Neural progenitor cell (in vitro differentiated cells): Measurements from ENCODE around the gene APOE. TPM values are rescaled to one million over a fixed set of nuclear protein-coding genes. Genes with fewer than 3 reads are reported as not detected.

Experiments used
- DNase-seq: peaks from one replicate; pipeline ENCODE4 v3.0.0-alpha.2; 2016; ENCODE audit warnings: low spot score
- H2AFZ ChIP-seq: fragments of 200-600 bp; sonication (generic); replicated peaks from 2 replicates; pipeline ENCODE4 v1.6.1; 2016; ENCODE audit warnings: antibody characterized with exemption
- H3F3A ChIP-seq: fragments of 200-600 bp; sonication (generic); 2 replicates; pipeline ENCODE4 v1.6.1; 2016; ENCODE audit warnings: antibody characterized with exemption, low read depth
- H3K27ac ChIP-seq: fragments of 200-600 bp; sonication (generic); 2 replicates; pipeline ENCODE4 v1.5.1; 2016; ENCODE audit warnings: mild to moderate bottlenecking
- H3K27me3 ChIP-seq: fragments of 200-600 bp; sonication (generic); 2 replicates; pipeline ENCODE4 v1.6.1; 2016; ENCODE audit warnings: mild to moderate bottlenecking, moderate library complexity
- H3K36me3 ChIP-seq: fragments of 200-600 bp; sonication (generic); 2 replicates; pipeline ENCODE4 v1.5.1; 2016
- H3K4me1 ChIP-seq: fragments of 200-600 bp; sonication (generic); 2 replicates; pipeline ENCODE4 v1.6.1; 2016; ENCODE audit warnings: mixed run types
- H3K4me2 ChIP-seq: fragments of 200-600 bp; sonication (generic); 2 replicates; pipeline ENCODE4 v1.6.1; 2016
- H3K4me3 ChIP-seq: fragments of 200-600 bp; sonication (generic); 2 replicates; pipeline ENCODE4 v1.5.1; 2016
- H3K79me2 ChIP-seq: fragments of 200-600 bp; sonication (generic); 2 replicates; pipeline ENCODE4 v1.6.1; 2016; ENCODE audit warnings: low read depth
- H3K9ac ChIP-seq: fragments of 200-600 bp; sonication (generic); 2 replicates; pipeline ENCODE4 v1.6.1; 2016
- H3K9me3 ChIP-seq: fragments of 200-600 bp; sonication (generic); 2 replicates; pipeline ENCODE4 v1.5.1; 2016; ENCODE audit warnings: low read depth
- H4K20me1 ChIP-seq: fragments of 200-600 bp; sonication (generic); 2 replicates; pipeline ENCODE4 v1.6.1; 2016; ENCODE audit warnings: low read depth
- H3K27ac Mint-ChIP-seq: 3 replicates; pipeline ENCODE4 v1.8.0; 2021; ENCODE audit warnings: mixed read lengths
- H3K27me3 Mint-ChIP-seq: 2 replicates; pipeline ENCODE4 v1.8.0; 2022; ENCODE audit warnings: low read depth, mild to moderate bottlenecking, inconsistent platforms, moderate library complexity, mixed read lengths; ENCODE audit not compliant: insufficient read depth
- H3K36me3 Mint-ChIP-seq: 3 replicates; pipeline ENCODE4 v1.8.0; 2021; ENCODE audit warnings: mixed read lengths
- H3K4me1 Mint-ChIP-seq: 3 replicates; pipeline ENCODE4 v1.8.0; 2021; ENCODE audit warnings: mixed read lengths
- H3K4me3 Mint-ChIP-seq: 3 replicates; pipeline ENCODE4 v1.8.0; 2021; ENCODE audit warnings: mild to moderate bottlenecking, moderate library complexity, mixed read lengths
- H3K9me3 Mint-ChIP-seq: 3 replicates; pipeline ENCODE4 v1.8.0; 2020; ENCODE audit warnings: mixed read lengths
- EZH2 ChIP-seq: fragments of 200-600 bp; sonication (generic); IDR thresholded peaks from 2 replicates; pipeline ENCODE4 v1.6.1; 2017; ENCODE audit warnings: antibody characterized with exemption, mild to moderate bottlenecking, moderate library complexity
- EZH2phosphoT487 ChIP-seq: fragments of 200-600 bp; sonication (generic); IDR thresholded peaks from 2 replicates; pipeline ENCODE4 v1.6.1; 2017; ENCODE audit warnings: antibody characterized with exemption
- total RNA-seq: library from RNA; depleted of rRNA; stranded (reverse); fragments of >200 nt; gene quantifications from 2 replicates; pipeline ENCODE4 v1.2.3, GENCODE V29; 2015; ENCODE audit warnings: low replicate concordance
- TF ChIP-seq, protein P1 (sequence below): fragments of 200-600 bp; sonication (generic); IDR thresholded peaks from 2 replicates; pipeline ENCODE4 v1.5.1; 2017; ENCODE audit warnings: antibody characterized with exemption, mild to moderate bottlenecking

APOE gene
- total RNA-seq, 1 donor from 2014 or later: 195 TPM

DNA sequence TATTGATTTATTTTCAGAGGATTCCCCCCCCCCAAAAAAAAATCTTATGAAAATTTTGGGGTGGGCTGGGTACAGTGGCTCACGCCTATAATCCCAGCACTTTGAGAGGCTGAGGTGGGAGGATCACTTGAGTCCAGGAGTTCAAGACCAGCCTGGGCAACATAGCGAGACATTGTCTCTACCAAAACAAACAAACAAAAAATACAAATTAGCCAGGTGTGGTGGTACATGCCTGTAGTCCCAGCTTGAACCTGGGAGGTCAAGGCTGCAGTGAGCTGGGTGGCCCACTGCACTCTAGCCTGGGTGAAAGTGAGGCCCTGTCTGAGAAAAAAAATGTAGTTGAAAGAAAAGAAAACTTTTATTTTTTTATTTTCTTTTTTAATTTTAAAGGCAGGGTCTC, 41.6 kb upstream of the APOE start:
- Mint-ChIP-seq H3K36me3 (peaks cover 38% of the 10 kb centered on the region), H3K9me3 (no peaks in the 10 kb centered on the region), H3K27me3 (no peaks in the 10 kb centered on the region), H3K27ac (no peak overlapping the region), H3K4me1 (no peaks in the 10 kb centered on the region), H3K4me3 (no peak overlapping the region)
- Histone ChIP-seq H3K4me3 (no peak overlapping the region), H3K79me2 (peaks cover 61% of the 10 kb centered on the region), H2AFZ (no peak overlapping the region), H3F3A (no peaks in the 10 kb centered on the region), H3K36me3 (no peaks in the 10 kb centered on the region), H3K9me3 (no peaks in the 10 kb centered on the region), H4K20me1 (peaks cover 62% of the 10 kb centered on the region), H3K27me3 (no peaks in the 10 kb centered on the region), H3K4me2 (no peak overlapping the region), H3K4me1 (no peaks in the 10 kb centered on the region), H3K27ac (no peak overlapping the region), H3K9ac (no peak overlapping the region)
- TF ChIP-seq, protein P1, sequence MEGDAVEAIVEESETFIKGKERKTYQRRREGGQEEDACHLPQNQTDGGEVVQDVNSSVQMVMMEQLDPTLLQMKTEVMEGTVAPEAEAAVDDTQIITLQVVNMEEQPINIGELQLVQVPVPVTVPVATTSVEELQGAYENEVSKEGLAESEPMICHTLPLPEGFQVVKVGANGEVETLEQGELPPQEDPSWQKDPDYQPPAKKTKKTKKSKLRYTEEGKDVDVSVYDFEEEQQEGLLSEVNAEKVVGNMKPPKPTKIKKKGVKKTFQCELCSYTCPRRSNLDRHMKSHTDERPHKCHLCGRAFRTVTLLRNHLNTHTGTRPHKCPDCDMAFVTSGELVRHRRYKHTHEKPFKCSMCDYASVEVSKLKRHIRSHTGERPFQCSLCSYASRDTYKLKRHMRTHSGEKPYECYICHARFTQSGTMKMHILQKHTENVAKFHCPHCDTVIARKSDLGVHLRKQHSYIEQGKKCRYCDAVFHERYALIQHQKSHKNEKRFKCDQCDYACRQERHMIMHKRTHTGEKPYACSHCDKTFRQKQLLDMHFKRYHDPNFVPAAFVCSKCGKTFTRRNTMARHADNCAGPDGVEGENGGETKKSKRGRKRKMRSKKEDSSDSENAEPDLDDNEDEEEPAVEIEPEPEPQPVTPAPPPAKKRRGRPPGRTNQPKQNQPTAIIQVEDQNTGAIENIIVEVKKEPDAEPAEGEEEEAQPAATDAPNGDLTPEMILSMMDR: no peak
- TF ChIP-seq EZH2phosphoT487 (no peak), EZH2 (no peak)
- DNase-seq: no peak

DNA sequence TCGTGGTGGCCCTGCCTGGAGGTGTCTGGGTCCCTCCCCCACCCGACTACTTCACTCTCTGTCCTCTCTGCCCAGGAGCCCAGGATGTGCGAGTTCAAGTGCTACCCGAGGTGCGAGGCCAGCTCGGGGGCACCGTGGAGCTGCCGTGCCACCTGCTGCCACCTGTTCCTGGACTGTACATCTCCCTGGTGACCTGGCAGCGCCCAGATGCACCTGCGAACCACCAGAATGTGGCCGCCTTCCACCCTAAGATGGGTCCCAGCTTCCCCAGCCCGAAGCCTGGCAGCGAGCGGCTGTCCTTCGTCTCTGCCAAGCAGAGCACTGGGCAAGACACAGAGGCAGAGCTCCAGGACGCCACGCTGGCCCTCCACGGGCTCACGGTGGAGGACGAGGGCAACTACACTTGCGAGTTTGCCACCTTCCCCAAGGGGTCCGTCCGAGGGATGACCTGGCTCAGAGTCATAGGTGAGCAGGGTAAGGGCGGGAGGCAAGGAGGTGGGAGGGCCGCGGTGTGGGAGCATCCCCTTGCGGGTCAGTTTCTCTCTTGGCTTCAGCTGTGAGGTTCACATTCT, 40.3 kb upstream of the APOE start:
- Mint-ChIP-seq H3K4me3 (peak overlapping the region; percentile 48), H3K27ac (peak overlapping the region; percentile 53), H3K27me3 (no peaks in the 10 kb centered on the region), H3K9me3 (no peaks in the 10 kb centered on the region), H3K4me1 (no peaks in the 10 kb centered on the region), H3K36me3 (peaks cover 38% of the 10 kb centered on the region)
- TF ChIP-seq EZH2phosphoT487: no peak
- TF ChIP-seq, protein P1: no peak
- TF ChIP-seq EZH2: no peak
- H3K4me1 ChIP-seq: no peaks in the 10 kb centered on the region
- H2AFZ ChIP-seq: no peak overlapping the region
- no peak for DNase-seq
- H3K27ac ChIP-seq: no peak overlapping the region
- no peak overlapping the region for H3K4me3 ChIP-seq
- no peaks in the 10 kb centered on the region for H3F3A ChIP-seq
- no peak overlapping the region for H3K9ac ChIP-seq
- no peaks in the 10 kb centered on the region for H3K27me3 ChIP-seq
- no peaks in the 10 kb centered on the region for H3K9me3 ChIP-seq
- peaks cover 48% of the 10 kb centered on the region for H3K79me2 ChIP-seq
- no peaks in the 10 kb centered on the region for H3K36me3 ChIP-seq
- H3K4me2 ChIP-seq: no peak overlapping the region
- peaks cover 54% of the 10 kb centered on the region for H4K20me1 ChIP-seq

DNA sequence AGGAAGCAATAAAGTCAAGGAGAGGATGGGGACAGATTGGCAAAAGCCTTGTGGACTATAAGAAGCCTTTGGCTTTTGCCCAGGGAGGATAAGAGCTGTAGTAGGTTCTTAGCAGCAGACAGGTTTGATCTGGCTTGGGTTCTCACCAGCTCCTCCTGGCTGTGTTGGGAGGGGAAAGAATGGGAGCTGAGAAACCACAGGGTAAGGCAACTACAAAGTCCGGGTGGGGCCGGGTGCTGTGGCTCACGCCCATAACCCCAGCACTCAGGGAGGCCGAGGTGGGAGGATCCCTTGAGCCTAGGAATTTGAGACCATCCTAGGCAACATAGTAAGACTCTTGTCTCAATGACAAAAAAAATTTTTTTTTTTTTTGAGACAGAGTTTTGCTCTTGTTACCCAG, 38.9 kb upstream of the APOE start:
- H3K36me3 Mint-ChIP-seq: peaks cover 31% of the 10 kb centered on the region
- Histone ChIP-seq H3K27ac (no peak overlapping the region), H3K4me2 (no peak overlapping the region), H3K27me3 (no peaks in the 10 kb centered on the region), H3K79me2 (peaks cover 34% of the 10 kb centered on the region), H3K4me1 (no peaks in the 10 kb centered on the region), H3K36me3 (no peaks in the 10 kb centered on the region), H4K20me1 (peaks cover 48% of the 10 kb centered on the region), H3K9ac (no peak overlapping the region), H2AFZ (no peak overlapping the region), H3K4me3 (no peak overlapping the region), H3K9me3 (no peaks in the 10 kb centered on the region), H3F3A (no peaks in the 10 kb centered on the region)
- TF ChIP-seq, protein P1: no peak
- TF ChIP-seq EZH2: no peak
- no peak for TF ChIP-seq EZH2phosphoT487
- no peak overlapping the region for H3K27ac Mint-ChIP-seq
- H3K9me3 Mint-ChIP-seq: no peaks in the 10 kb centered on the region
- no peak overlapping the region for H3K4me3 Mint-ChIP-seq
- DNase-seq: no peak
- H3K4me1 Mint-ChIP-seq: no peaks in the 10 kb centered on the region
- no peaks in the 10 kb centered on the region for H3K27me3 Mint-ChIP-seq
